A549 (cell line): ENCODE results near the gene CHADL.

Experiments
- CTCF ChIP-seq: fragments of >200 bp; sonication (Bioruptor Twin); formaldehyde crosslinking; IDR thresholded peaks from 3 replicates; pipeline ENCODE4 v1.5.1; 2016
- ELK1 ChIP-seq: fragments of 150-350 bp; IDR thresholded peaks from 2 replicates; pipeline ENCODE4 v1.6.1; 2014; ENCODE audit warnings: low read depth, mild to moderate bottlenecking, low read length
- HOXB13 ChIP-seq: fragments of 250-450 bp; sonication (Bioruptor Pico); IDR thresholded peaks from 2 replicates; pipeline ENCODE4 v1.5.0; 2020; ENCODE audit warnings: low read depth, mild to moderate bottlenecking, moderate library complexity
- NR3C1 ChIP-seq: fragments of >200 bp; sonication (Bioruptor Twin); formaldehyde crosslinking; IDR thresholded peaks from 3 replicates; pipeline ENCODE4 v1.6.1; 2017
- POLR2A ChIP-seq: IDR thresholded peaks from 2 replicates; pipeline ENCODE4 v1.6.1; 2012; ENCODE audit warnings: mild to moderate bottlenecking, low read length
- RCOR1 ChIP-seq: fragments of 150-350 bp; IDR thresholded peaks from 2 replicates; pipeline ENCODE4 v1.6.1; 2014; ENCODE audit warnings: antibody characterized with exemption, low read length, low read depth

GRCh38 chr22:41261541-41262249 is 21.0 kb upstream of the CHADL start:
- no peak for TF ChIP-seq NR3C1
- no peak for TF ChIP-seq ELK1
- no peak for TF ChIP-seq CTCF
- no peak for TF ChIP-seq RCOR1
- no peak for TF ChIP-seq HOXB13 (CRISPR knock-in tag)
- TF ChIP-seq POLR2A: no peak
